Stimulated activated CD4-positive, alpha-beta T cell treated with anti-CD3 and anti-CD28 coated beads, Interleukin-12 subunit alpha, Interleukin-12 subunit beta, amount 100 ng/mL, for 48 hours (primary cell): Measurements from ENCODE around the gene GRK5.

Source experiments
- DNase-seq, 3 donors: peaks; one replicate each; pipeline ENCODE4 v3.0.0-alpha.2; 2020; ENCODE audit warnings: low read depth in 2 of 3, low spot score in 1 of 3

The GRK5 gene

DNA sequence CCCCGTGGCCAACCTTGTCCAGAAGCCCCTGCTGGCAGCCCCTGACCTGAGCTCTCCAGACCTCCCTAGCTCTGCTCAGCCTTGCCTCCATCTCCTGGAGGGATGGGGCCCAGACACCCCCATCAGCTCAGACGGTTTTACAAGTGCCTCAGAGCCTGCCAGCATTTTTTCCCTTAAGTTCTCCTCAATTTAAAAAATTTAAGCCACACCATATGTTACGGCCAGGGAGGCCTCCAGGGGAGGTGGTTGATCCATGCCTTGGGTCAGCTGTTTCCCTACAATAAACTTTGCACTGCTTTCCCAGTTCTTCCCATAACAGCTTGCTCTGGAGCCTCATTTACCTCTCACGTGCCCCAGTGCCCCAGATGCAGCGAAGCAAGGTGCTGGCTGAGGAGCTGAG lies 191.6 kb downstream of the GRK5 start:
- no peak for DNase-seq

DNA sequence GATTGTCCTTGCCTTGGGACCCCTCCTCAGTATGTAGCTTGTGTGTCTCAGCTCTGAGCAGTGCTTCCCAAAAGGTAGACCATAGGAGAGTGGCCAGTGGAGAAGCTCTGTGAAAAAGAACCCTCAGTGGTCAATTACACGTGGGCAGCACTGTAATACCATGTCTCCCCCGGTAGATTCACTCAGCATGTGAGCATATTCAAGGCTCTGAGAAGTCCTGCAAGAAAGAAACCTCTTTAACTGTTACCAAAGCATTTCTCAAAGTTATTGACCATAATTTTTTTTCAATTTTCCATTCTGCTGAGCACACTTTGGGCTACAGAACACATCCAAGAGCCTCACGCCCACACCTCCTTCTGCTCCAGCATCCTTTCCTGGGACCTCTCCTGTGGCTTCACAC lies 192.1 kb downstream of the GRK5 start:
- DNase-seq: no peak

DNA sequence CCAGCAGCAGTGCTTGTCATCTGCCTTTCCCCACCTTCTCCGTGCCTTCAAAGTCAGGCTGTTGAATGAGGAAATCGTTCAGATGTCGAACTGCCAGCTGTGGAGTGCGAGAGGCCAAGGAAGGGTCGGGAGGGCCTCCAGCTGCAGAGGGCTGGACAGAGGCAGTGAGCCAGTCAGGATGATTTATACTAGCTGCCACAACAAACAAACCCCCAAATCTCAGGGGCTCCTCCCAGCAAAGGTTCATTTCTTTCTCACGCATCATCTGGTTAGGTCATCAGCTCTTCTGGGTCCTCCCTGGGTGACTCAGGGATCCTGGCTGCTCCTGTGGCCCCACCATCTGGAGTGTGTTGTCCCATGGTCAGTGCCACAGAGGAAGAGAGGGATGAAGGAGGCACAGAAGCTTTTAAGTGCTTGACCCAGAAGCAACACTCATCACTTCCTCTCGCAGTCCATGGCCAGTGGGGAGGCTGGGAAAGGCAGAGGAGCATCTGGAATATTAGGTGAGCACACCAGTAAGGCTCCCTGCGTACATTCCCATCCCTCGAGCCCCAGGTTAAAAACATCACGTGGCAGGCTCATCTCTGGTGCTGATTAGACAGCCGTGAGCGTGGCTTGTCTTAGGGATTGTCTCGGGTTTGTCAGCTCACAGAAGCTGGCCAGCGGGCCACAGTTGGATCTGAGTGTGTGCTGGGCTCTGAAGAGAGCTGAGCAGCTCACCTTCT lies 194.5 kb downstream of the GRK5 start:
- DNase-seq: no peak

DNA sequence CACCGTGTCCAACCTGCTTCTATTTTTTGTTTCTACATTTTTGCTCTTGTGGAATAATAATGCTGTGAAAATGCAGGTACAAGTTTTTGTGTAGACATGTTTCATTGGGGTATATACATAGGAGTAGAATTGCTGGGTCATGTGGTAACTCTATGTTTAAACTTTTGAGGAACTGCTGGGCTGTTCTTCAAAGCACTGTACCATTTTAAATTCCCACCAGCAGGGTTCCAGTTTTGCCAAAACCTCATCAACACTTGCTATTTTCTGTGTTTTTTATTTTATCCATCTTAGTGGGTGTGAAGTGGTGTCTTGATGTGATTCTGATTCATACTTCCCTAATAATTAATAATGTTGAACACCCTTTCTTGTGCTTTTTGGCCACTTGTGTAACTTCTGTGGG lies 196.6 kb downstream of the GRK5 start:
- DNase-seq: no peak

DNA sequence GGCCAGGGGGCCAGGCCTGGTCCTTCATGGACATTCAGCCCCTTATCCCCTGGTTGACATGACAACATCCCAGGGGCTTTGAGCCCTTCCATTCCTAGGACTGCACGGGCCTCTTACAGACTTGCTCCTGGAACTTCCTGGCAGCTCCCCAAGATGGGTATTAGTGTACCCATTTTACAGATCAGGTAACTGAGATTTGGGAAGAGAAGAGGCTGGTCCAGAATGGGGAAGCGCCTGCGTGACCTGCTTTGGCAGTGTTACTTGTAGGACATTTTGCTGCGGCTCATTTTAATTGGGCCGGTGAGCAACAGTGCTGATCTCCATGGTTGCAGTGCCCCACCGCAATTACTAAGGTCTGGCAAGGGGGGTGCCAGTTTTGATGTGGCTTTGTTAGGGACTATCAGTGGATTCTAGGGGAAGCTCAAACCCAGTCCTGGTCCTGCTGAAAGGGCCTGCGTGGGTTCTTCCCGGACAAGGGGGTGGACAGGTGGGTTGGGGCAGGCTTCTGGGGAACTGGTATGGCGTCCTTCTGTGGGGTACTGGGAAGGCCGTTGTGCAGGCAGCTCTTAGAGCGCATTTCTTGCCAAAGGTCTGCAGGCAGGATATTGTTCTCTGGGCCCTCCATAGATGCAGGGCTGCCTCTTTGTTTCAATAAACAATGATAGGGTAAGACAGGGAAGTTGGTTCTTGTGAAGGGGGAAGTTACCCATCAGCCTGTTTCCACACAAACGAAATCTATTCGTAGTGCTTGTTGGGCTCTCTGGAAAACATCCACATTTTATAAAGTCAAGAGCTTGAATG lies 197.5 kb downstream of the GRK5 start:
- DNase-seq: no peak

DNA sequence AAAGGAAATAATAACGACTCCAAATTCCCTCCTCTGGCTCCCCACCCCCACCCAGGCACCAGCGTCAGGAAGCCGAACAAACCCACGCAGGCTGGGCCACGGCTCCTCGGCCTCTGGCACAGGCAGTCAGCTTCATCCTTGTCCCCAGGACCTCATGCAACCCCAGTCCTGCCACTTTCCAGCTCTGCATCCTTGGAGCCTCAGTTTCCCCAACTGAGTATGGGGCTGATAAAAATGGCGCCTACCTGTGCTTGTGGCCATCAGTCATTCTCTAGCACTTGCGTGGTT lies 198.1 kb downstream of the GRK5 start:
- DNase-seq: no peak

DNA sequence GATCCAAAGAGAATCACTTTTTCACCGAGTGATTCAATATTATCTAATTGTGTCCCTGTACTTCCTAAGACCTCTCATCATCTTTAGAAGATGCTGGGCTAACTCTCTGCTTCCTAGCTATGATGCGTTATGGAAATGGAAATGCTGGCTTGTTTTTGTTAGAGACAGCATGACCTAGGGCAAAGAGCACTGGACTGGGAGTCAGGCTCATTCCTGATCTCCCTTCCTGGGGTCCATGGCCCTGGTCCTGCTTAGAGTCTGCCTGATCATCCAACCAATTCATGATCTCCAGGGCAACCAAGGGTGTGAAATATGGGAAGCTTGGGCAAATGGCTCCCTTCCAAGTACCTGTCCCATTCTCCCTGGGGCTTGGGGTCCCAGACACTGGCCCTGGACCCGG lies 198.8 kb downstream of the GRK5 start:
- no peak for DNase-seq

DNA sequence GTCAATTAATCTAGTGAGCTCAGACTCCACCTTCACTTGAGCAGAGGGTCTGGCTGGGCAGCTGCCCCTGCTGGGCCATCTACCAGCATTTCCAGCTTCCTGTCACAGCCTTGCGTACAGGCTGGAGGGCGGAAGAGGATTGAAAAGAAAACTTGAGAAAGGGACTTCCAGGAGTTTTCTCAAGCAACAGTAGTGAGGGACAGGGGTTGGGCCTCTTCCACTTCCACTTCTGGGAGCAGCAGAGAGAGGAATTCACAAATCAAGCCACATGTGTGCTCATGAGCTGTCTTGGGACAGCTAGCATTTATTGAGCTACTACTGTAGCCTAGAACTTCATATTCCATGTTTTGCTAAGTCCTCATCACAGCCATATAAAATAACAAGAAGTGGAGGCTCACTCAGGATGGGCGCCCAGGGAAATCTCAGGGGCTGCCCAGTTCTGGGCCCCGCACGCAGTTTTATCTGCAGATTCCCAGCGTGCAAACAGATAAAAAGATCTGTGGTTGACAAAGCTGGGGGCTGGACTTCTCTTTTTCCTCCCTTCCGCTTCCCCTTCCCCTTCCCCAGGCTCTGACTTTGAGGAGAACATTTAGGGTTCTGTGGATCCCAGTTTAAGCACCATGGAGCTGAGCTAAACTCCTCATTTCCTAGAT lies 199.4 kb downstream of the GRK5 start:
- DNase-seq: no peak

DNA sequence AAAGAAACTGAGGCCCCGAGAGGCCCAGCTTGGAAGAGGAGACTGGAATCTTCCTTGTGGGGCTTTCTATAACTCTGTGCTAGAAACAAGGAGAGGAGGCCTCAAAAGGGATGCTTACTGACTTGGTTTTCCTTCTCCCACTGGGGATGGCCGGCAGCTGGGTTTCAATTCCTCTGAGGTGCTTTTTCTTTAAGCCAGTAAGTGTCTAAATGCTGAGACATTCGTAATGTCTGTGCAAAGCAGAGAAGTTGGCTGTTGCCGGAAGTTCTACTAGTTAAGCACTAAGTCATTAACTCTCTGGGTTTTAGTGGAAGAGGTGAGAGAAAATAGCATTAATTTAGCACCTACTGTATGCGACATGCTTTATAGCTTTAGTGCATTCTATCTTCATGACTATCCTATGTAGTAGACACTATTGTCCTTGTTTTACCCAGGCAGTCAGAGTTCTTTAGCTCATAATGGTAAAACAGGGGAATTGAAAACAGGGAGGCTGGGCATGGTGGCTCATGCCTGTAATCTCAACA lies 199.9 kb downstream of the GRK5 start:
- no peak for DNase-seq

DNA sequence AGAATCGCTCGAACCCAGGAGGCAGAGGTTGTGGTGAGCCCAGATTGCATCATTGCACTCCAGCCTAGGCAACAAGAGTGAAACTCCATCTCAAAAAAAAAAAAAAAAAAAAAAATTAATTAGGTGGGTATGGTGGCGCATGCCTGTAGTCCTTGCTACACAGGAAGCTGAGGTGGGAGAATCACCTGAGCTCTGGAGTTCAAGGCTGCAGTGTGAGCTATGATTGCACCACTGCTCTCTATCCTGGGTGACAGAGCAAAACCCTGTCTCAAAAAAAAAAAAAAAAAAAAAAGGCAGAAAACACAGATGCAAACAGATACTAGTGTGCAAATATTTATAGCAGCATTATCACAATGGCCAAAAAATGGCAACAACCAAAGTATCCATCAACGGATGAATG lies 200.7 kb downstream of the GRK5 start:
- no peak for DNase-seq

DNA sequence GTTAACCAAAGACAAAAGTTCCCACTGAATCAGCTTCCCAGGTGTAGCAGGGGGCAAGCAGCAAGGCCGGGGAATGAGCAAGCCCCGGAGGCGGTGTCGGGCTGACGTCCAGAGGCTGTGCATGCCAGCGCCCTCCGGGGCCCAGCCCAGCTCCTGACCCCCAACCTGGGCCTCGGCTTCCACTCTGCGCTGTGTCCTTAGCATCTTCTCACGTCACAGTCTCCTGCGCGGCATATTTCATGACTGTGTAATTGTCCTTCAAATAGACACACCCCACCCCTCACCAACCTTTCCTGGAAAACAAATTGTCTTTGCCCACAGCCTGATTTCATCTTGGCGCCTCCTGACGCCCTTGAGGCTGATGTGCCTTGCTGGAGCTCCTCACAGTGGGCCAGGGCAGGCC lies 201.6 kb downstream of the GRK5 start:
- no peak for DNase-seq

DNA sequence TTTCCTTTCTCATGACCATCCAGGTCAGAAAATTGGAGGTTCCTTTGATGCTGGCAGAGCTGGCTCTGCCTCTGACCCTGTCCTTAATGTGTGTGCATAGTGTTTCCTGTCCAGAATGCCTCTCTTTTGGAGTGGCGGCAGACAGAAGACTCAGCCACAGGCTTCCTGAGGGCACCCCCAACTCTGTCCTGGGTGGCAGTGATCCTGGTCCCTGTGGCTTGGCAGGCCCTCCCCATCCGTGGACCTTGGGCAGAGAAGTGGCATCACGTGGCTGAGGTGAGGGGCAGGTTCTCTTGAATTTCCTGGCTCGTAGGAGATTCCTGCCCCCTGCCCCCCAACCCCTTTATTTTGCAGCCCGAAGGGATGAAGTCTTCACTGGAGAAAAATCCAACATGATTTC lies 202.0 kb downstream of the GRK5 start:
- DNase-seq: no peak

DNA sequence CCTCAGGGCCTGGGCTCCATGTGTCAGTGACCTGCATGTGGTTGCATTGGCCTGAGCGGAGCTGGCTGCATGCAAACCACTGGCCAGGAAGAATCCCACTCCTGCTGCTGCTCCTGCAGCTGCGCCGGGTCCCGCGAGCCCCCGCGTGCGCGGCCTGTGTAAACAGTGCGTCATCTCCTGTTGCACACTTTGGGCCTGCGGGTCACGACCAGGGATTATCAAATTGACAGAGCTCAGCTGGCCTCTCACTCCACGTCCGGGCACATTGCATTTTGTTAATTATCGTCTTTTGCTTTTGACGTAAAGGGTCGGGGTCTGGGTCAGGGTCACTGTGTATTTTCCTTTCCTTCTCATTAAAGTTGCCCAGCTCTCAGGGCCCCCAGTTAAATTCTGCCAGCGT lies 202.5 kb downstream of the GRK5 start:
- DNase-seq: no peak

DNA sequence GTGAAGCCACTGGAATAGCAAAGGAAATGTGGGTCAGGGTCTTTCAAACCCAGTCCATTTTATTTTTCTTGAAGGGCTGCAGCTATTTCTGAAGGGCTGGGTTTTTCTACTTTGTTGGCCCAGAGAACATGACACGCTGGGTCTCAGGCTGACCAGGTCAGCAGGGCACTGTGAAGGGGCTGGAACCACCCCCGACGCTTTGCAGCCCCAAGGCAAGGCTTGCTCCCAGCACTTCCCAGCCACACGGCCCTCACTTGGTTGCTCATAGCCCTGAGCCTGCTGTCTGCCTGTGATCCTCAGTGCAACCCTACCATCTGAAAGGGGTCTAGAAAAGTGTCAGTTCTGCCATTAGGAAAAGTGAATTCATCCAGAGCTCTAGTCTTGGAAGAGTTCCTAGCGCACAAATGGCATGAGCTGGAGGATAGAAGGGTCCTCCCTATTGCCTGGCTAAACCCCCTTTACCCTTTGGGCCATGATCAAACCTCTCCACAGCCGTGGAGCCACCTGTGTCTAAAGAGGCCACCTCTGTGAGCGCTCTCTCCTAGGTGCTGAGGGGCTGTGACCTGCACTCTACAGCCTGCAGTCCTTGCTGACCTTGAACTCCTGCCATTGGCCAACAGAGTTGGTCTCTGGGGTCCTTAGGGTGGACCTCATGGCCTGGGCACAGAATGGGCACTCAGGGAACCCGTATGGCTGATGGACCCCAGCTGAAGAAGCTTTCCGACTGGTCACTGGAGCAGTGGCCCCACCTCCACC lies 203.2 kb downstream of the GRK5 start:
- DNase-seq: no peak

DNA sequence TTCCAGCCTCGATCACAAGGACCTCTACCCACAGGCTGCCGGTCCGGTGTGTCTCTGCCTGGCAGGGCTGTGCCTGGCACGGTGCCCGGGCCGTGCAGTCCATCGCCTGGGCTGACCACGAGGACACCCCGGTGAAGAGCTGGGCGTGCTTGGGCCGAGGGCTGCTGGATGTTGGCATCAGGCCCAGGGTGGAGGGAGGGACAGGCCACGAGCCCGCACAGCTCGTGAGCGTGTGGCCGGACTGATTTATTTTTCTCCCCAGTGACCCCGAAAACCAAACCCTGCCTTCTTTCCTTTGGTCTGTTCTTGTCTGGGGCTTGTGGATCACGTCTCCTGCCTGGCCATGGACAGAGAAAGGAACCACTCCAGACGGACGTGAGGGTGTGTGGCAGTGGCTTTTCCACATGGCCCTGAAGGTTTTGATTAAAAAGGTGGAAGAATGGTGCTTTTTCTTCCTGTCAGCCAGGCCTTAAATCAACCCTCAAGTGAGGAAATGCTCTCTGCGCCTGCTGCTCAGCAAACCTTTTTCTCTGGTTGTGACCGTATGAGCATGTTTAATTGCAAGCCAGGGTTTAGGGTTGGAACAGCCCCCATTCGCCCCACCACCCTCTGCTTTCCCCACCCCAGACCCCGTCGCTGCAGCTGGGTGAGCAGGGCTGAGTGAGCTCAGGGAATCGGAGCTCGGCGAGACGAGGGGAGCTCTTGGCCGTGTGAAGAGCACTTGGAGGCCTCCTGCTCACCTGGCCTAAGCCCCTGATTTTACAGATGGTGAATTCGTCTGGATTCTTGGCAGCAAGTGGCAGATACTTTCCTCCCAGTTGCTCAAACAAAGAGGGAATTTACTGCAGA lies 205.1 kb downstream of the GRK5 start:
- DNase-seq: no peak

DNA sequence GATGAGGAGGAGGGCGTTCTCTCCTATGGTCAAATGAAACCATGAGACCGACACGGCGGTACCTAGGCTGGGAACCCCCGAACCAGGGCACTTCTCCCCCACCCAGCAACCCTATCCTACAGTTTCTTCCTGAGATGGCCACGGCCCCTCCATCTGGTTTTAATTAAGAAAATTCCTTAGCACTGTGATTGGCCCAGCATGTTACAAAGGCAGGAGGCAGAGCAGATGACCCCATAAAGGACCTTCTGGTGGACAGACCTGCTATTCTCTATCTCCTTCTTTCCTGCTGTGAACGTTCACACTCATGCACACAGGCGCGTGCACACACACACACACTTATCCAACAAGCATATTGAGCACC lies 205.7 kb downstream of the GRK5 start:
- DNase-seq: no peak

DNA sequence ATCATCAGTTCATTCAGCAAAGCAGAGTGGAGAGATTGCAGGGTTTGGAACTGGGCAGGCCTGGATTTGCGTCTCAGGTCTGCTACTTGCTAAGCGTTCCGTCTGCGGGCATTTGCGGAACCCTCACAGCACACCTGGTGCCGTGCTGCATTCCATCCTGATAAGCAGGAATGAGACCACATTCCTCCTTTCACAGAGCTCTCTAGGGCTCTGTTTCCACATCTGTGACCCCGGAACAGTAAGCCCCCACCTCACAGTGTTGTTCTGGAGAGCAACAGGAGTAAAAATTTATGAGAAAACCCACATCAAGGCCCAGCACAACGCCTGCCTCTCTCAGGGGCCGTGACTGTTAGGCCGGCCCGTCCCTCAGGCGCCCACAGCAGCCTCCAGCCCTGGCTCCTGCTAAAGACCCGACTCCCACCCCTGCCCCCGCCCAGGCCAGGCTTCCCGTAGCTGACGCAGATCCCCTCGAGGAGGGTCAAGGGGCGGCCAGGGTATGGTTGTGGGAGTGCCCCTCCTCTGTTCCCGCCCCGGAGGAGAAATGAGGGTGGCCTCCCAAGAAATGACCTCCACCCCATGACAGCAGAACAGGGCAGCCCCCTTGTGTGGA lies 206.2 kb downstream of the GRK5 start:
- no peak for DNase-seq

DNA sequence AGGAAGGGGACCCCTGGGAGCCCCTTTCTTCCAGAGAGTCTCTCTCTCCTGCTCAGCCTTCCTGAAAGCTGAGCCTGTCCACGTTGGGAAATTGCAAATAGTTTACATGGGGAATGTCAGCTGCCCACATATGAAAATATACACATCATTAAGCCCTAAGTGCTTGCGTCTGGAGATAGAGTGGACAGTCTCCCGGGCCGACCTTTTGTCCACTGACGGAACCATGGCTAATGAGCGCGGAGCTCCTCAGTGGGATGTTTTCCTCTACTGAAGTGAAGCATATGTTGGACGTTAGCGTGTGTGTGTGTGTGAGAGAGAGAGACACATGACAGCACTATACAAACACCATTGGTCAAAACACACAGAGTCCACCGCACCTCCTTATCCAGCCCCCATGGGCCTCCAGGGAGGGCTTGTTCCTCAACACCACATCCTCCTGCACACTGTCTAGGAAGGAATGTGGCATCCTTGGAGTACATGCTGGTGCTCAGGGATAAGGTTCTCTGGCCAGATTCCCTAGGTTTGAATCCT lies 206.8 kb downstream of the GRK5 start:
- DNase-seq: no peak

DNA sequence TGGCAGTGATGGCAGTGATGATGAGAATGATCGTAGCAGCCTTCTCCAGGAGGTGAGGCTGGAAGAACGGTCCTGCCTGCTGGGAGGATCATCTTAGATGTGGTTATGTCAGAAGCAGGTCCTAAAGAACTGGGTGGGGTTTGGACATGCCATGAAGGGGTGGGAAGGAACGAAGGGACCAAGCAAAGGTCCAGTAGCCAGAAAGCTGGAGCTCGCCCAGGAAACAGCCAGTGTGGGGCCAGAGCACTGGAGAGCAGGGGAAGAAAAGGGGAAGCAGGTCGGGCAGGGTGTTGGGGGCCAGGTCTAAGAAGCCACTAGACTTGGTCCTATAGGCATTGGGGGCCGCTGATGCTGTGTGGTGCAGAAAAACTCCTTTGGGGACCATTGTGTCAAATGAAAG lies 207.8 kb downstream of the GRK5 start:
- no peak for DNase-seq
